Adrenal gland (tissue), 12 donors: ENCODE results near the gene P4HA2. TPM values are rescaled to one million over a fixed set of nuclear protein-coding genes. Genes with fewer than 3 reads are reported as not detected.

Experiments
- DNase-seq, 7 donors: peaks; one replicate each; pipeline ENCODE4 v3.0.0-alpha.2; 2019 to 2020
- H3K27ac ChIP-seq, 5 donors: fragments of 200-600 bp; sonication (generic) in 4 of 5; 1 replicate in 3 of 5; 2 replicates in 2 of 5; pipeline versions ENCODE4 v1.5.1 to v1.8.0; 2016 to 2020; ENCODE audit warnings: mild to moderate bottlenecking in 1 of 5
- H3K27me3 ChIP-seq: fragments of 200-600 bp; 2 replicates; pipeline ENCODE4 v1.8.0; 2021
- H3K36me3 ChIP-seq, 2 donors: fragments of 200-600 bp; replicated peaks in 1 of 2; 1 replicate in 1 of 2; 2 replicates in 1 of 2; pipeline versions ENCODE4 v1.5.1 to v1.8.0; 2018 to 2022
- H3K4me1 ChIP-seq, 2 donors: fragments of 200-600 bp; replicated peaks in 1 of 2; 1 replicate in 1 of 2; 2 replicates in 1 of 2; pipeline versions ENCODE4 v1.5.1 to v1.8.0; 2018 to 2021
- H3K4me3 ChIP-seq, 4 donors: fragments of 200-600 bp; sonication (generic) in 3 of 4; one replicate each; pipeline ENCODE4 v1.5.1; 2016 to 2018
- H3K9me3 ChIP-seq, 3 donors: fragments of 200-600 bp; sonication (generic) in 1 of 3; replicated peaks in 1 of 3; 1 replicate in 2 of 3; 2 replicates in 1 of 3; pipeline versions ENCODE4 v1.5.1 to v1.8.0; 2016 to 2021
- POLR2A ChIP-seq, 2 donors: fragments of 450-650 bp; IDR thresholded peaks; one replicate each; pipeline ENCODE4 v1.6.1; 2017; ENCODE audit warnings: antibody characterized with exemption in 2 of 2, mild to moderate bottlenecking in 2 of 2, moderate library complexity in 1 of 2
- WGBS, 4 donors: extraction: QIAGEN DNeasy Blood & Tissue Kit in 2 of 4; methylation state at CpG; one replicate each; pipeline versions ENCODE4 v1.1.5 to v1.1.7; 2013 to 2017; 5-methylcytosine and 5-hydroxymethylcytosine counted together
- intact Hi-C, 2 donors: fragments of 100-400 bp; cut with DNase I; formaldehyde crosslinking; loops; one replicate each; pipeline versions ENCODE4 v1.14.1 to v1.15.0; 2022 to 2023
- polyA plus RNA-seq, 3 donors: library from polyadenylated mRNA; stranded (reverse); fragments of 200-250 nt in 2 of 3; fragments of 350-450 nt in 1 of 3; fragmentation: Illumina TruSeq in 1 of 3; extraction: RNeasy Lipid Tissue Mini Kit (QIAGEN cat#74804) in 1 of 3; gene quantifications; one replicate each; pipeline ENCODE4 v1.2.3, GENCODE V29; 2013 to 2014
- total RNA-seq, 9 donors: library from RNA; depleted of rRNA in 4 of 9; stranded (reverse); fragments of >200 nt in 4 of 9; fragments of 120-200 nt in 1 of 9; fragmentation: NEBNext Ultra II Directional in 1 of 9; extraction: Animal tissue kit (Norgen Biotek cat#: 25700) in 1 of 9; gene quantifications; one replicate each; pipeline versions ENCODE4 v1.1.0 to v1.2.4, GENCODE V29; 2013 to 2023
- TF ChIP-seq, protein P1 (sequence below), 6 experiments: fragments of 450-650 bp in 4 of 6; fragments of 200-600 bp in 2 of 6; sonication (generic) in 1 of 6; IDR thresholded peaks; 1 replicate in 5 of 6; 2 replicates in 1 of 6; pipeline versions ENCODE4 v1.5.1 to v1.8.0; 2016 to 2021; ENCODE audit warnings: antibody characterized with exemption in 6 of 6, mild to moderate bottlenecking in 2 of 6, moderate library complexity in 1 of 6
- donor health status: healthy with polysubstance abuse.
- donor health status: Bipolar disorder and iron deficiency.
- donor health status: DM: yes; HTN: yes; CAD: no.
- donor health status: DM: no; HTN: no; CAD: no.
- donor health status: DM: no; HTN: no; CAD: no.
- donor health status: DM: yes; HTN: yes; CAD: no.

Gene P4HA2
- total and polyA plus RNA-seq, 12 donors: 9.9 to 34.0 (median 15.5) TPM

DNA sequence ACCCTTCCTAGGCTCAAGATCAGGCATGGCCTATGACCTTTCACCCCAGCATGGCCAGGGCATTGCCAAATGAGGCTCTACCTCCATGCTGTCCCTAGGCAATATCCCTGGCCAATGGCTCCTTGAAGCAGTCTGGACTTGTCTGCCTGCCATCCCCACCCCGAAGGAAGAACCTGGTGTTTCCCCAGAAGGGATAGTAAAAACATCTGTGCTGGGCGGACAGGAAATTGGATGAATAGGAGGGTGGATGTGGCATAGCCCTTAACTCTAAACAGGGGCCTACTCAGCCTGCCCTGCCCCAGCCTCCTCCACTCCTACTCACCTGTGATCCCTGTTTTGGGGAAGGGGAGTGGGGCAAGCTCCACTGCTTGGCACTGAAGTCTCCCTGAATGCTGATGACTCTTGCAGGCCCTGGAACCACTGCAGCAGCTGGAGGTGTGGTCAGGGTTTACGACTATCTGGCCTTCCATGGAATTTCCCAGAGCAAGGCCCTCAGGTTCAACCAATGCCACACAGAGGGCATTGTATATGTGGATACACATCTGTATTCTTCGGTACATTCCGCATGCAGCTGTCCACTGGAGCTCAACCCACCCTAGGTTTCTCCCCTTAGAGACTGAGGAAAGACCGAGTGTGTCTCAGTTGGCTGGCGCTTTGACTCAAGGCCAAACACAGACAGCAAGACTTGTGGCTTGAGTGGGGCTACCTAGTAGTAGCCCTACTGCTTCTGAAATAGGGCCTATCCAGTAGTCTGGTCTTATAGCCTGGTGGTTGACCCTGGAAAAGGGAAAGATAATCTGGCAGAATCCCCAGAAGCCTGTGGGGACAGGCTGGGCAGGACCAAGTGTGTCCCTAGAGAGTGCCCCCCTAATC lies 6.4 kb upstream of the P4HA2 start:
- H3K9me3 ChIP-seq: no peaks in the 10 kb centered on the region
- no peak overlapping the region for H3K4me3 ChIP-seq
- DNase-seq: peak in 2 of 7 donors; percentile 10 to 39
- TF ChIP-seq POLR2A (IDR thresholded peaks at IDR 0.05): no peak
- TF ChIP-seq, protein P1, sequence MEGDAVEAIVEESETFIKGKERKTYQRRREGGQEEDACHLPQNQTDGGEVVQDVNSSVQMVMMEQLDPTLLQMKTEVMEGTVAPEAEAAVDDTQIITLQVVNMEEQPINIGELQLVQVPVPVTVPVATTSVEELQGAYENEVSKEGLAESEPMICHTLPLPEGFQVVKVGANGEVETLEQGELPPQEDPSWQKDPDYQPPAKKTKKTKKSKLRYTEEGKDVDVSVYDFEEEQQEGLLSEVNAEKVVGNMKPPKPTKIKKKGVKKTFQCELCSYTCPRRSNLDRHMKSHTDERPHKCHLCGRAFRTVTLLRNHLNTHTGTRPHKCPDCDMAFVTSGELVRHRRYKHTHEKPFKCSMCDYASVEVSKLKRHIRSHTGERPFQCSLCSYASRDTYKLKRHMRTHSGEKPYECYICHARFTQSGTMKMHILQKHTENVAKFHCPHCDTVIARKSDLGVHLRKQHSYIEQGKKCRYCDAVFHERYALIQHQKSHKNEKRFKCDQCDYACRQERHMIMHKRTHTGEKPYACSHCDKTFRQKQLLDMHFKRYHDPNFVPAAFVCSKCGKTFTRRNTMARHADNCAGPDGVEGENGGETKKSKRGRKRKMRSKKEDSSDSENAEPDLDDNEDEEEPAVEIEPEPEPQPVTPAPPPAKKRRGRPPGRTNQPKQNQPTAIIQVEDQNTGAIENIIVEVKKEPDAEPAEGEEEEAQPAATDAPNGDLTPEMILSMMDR (IDR thresholded peaks at IDR 0.05): no peak
- no peak overlapping the region for H3K27ac ChIP-seq
- no peaks in the 10 kb centered on the region for H3K4me1 ChIP-seq
- no peaks in the 10 kb centered on the region for H3K27me3 ChIP-seq
- WGBS, 4 donors: 90 to 96% (median 93%) methylated on average over 6 to 7 of the region's 7 CpGs
- intact Hi-C loops: no loop called here
- H3K36me3 ChIP-seq: no peaks in the 10 kb centered on the region

DNA sequence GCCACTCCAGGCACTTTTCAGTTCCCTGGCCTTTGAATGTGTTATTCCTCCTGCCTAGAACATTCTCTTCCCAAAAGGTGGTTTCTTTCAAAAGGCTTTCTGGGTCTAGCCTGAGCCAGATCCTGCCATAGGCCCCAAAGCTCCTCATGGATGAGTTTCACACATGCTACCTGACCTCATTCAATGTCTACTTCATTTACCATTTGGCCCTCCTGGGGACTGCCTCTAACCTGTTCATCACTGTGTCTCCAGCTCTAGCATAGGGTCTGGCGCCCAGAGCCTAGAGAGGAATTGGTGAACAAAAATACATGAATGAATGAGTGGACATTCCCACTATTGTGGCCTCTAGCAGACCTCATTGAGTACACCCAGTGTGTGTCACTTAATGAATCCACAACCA lies 5.4 kb upstream of the P4HA2 start:
- Histone ChIP-seq H3K36me3 (no peaks in the 10 kb centered on the region), H3K27ac (no peak overlapping the region), H3K4me3 (no peak overlapping the region), H3K9me3 (no peaks in the 10 kb centered on the region), H3K4me1 (no peaks in the 10 kb centered on the region), H3K27me3 (no peaks in the 10 kb centered on the region)
- intact Hi-C loops: no loop called here
- TF ChIP-seq, protein P1 (IDR thresholded peaks at IDR 0.05): no peak
- TF ChIP-seq POLR2A (IDR thresholded peaks at IDR 0.05): no peak
- peak in 1 of 7 donors; percentile 24 for DNase-seq
- WGBS, 4 donors: 98 to 100% (median 100%) methylated on average over 1 of the region's 1 CpG; no CpG with 5 or more reads in 1 of the 4 donors

DNA sequence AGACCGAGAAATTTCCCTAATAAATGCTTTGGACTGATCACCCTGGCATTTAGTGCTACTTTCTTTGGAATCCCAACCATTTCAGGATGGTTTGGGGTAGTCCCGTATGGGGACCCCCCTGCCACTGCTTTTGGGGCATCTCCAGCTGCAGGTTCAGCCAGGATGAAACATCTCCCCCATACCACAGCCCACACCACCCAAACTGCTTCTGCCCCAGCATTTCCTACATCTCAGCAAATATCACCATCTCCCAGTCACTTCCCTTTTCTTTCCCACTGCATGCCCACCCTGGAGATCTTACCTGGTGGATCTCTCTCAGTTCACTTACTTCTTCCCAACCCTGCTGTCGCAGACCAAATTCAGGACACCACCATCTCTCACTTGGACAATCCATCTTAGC lies 4.8 kb upstream of the P4HA2 start:
- DNase-seq: peak in 2 of 7 donors; percentile 8 to 23
- TF ChIP-seq, protein P1 (IDR thresholded peaks at IDR 0.05): no peak
- no peaks in the 10 kb centered on the region for H3K9me3 ChIP-seq
- no peaks in the 10 kb centered on the region for H3K27me3 ChIP-seq
- WGBS, 4 donors: 69 to 83% (median 76%) methylated on average over 3 of the region's 3 CpGs
- no peaks in the 10 kb centered on the region for H3K4me1 ChIP-seq
- no peak overlapping the region for H3K4me3 ChIP-seq
- intact Hi-C loops: no loop called here
- no peak overlapping the region for H3K27ac ChIP-seq
- no peaks in the 10 kb centered on the region for H3K36me3 ChIP-seq

DNA sequence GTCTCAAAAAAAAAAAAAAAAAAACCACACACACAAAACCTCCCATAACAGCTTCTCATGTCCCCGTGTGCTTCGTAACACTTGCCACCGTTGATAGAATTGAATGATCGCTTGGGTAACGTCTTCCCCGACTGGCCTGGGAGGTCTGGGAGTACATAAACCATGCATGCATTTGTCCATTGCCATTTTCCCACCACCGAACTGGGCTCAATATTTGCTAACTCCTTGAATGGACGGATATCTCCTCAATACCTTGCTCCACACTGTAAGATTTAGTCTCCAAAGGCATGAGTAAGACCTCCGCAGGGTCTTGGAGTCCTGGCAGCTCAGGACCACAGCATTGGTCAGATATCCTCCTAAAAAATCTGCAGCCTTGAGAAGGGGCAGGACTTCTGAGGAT lies 3.2 kb upstream of the P4HA2 start:
- no peak overlapping the region for H3K27ac ChIP-seq
- peaks cover 0 to 11% of the 10 kb centered on the region in 2 donors for H3K4me1 ChIP-seq
- WGBS, 4 donors: 87 to 93% (median 91%) methylated on average over 9 of the region's 9 CpGs
- intact Hi-C loops: no loop called here
- H3K27me3 ChIP-seq: no peaks in the 10 kb centered on the region
- TF ChIP-seq, protein P1 (IDR thresholded peaks at IDR 0.05): no peak
- TF ChIP-seq POLR2A (IDR thresholded peaks at IDR 0.05): no peak
- H3K4me3 ChIP-seq: no peak overlapping the region
- peak in 4 of 7 donors; percentile 1 to 35 (median 4) for DNase-seq
- H3K9me3 ChIP-seq: no peaks in the 10 kb centered on the region
- H3K36me3 ChIP-seq: no peaks in the 10 kb centered on the region
